Pancreas (tissue), 10 donors: Measurements from ENCODE around the gene MED17. TPM values are rescaled to one million over a fixed set of nuclear protein-coding genes. Genes with fewer than 3 reads are reported as not detected.

ENCODE experiments used
- ATAC-seq, 4 donors: fragments of 200-7000 bp; cut with Tn5 transposase; one replicate each; pipeline versions ENCODE4 v1.8.0 to v1.9.1; 2020; ENCODE audit warnings: mild to moderate bottlenecking in 4 of 4, moderate library complexity in 4 of 4
- DNase-seq, 6 donors: peaks; one replicate each; pipeline ENCODE4 v3.0.0-alpha.2; 2020
- FAIRE-seq: peaks from 2 replicates; lab custom pipeline; 2012; peaks lifted over from hg19 to GRCh38; lab: Jason Lieb, UNC
- H3K27ac ChIP-seq, 4 donors: fragments of 200-600 bp; sonication (generic); 1 replicate in 3 of 4; 2 replicates in 1 of 4; pipeline versions ENCODE4 v1.5.0 to v1.8.0; 2020
- H3K27me3 ChIP-seq, 4 donors: fragments of 200-600 bp; one replicate each; pipeline ENCODE4 v1.8.0; 2021
- H3K36me3 ChIP-seq, 3 donors: fragments of 200-600 bp; sonication (generic) in 1 of 3; one replicate each; pipeline versions ENCODE4 v1.5.0 to v1.8.0; 2020 to 2021
- H3K4me1 ChIP-seq, 3 donors: fragments of 200-600 bp; one replicate each; pipeline ENCODE4 v1.8.0; 2021
- H3K4me3 ChIP-seq, 4 donors: fragments of 200-600 bp; sonication (generic) in 2 of 4; one replicate each; pipeline versions ENCODE4 v1.5.0 to v1.8.0; 2020 to 2021
- H3K9me3 ChIP-seq, 4 donors: fragments of 200-600 bp; one replicate each; pipeline ENCODE4 v1.8.0; 2021
- CTCF ChIP-seq, 4 donors: fragments of 200-600 bp; sonication (generic) in 3 of 4; IDR thresholded peaks; one replicate each; pipeline versions ENCODE4 v1.5.0 to v1.8.0; 2021; ENCODE audit warnings: antibody characterized with exemption in 4 of 4
- WGBS, 2 donors: extraction: QIAGEN DNeasy Blood & Tissue Kit; methylation state at CpG; one replicate each; pipeline ENCODE4 v1.1.7; 2013; 5-methylcytosine and 5-hydroxymethylcytosine counted together
- intact Hi-C, 3 donors: fragments of 100-400 bp; cut with DNase I; formaldehyde crosslinking; loops; one replicate each; pipeline versions ENCODE4 v1.11.1 to v1.14.2; 2022
- polyA plus RNA-seq, 2 donors: library from polyadenylated mRNA; stranded (reverse); fragments of 200-250 nt; gene quantifications; one replicate each; pipeline ENCODE4 v1.2.3, GENCODE V29; 2013
- total RNA-seq, 6 donors: library from RNA; stranded (reverse); fragmentation: NEBNext Ultra II Directional in 4 of 6; extraction: Animal tissue kit (Norgen Biotek cat#: 25700) in 4 of 6; gene quantifications; one replicate each; pipeline versions ENCODE4 v1.2.1 to v1.2.4, GENCODE V29; 2021 to 2023
- donor health status: healthy with polysubstance abuse.
- donor health status: DM: no; HTN: no; CAD: no; lungs with moderate emphysema.
- donor health status: DM: no; HTN: no; CAD: no.
- donor health status: control.
- donor health status: control.
- donor health status: Bipolar disorder and iron deficiency.
- donor health status: DM: yes; HTN: yes; CAD: no.
- donor health status: DM: no; HTN: no; CAD: no.
- donor health status: DM: no; HTN: no; CAD: no.
- donor health status: DM: yes; HTN: yes; CAD: no.

The MED17 gene
- total and polyA plus RNA-seq, 8 donors: 6.6 to 17.8 (median 11.1) TPM

GRCh38 chr11:93746101-93746500 lies 38.0 kb upstream of the MED17 start:
- H3K36me3 ChIP-seq: no peaks in the 10 kb centered on the region
- H3K27me3 ChIP-seq: no peaks in the 10 kb centered on the region
- 14 to 21% methylated on average over 2 of the region's 2 CpGs for whole genome bisulfite sequencing, 2 donors
- H3K4me1 ChIP-seq: peaks cover 14 to 25% (median 23%) of the 10 kb centered on the region in 3 donors
- H3K27ac ChIP-seq: peak overlapping the region in 2 of 4 donors; percentile 66 to 69
- no peaks in the 10 kb centered on the region for H3K9me3 ChIP-seq
- TF ChIP-seq CTCF (IDR thresholded peaks at IDR 0.05): no peak
- FAIRE-seq (no peak), DNase-seq (no peak), ATAC-seq (no peak)
- peak overlapping the region in 1 of 4 donors; percentile 17 for H3K4me3 ChIP-seq
- intact Hi-C loops: no loop called here

- Histone ChIP-seq H3K9me3 (no peaks in the 10 kb centered on the region), H3K4me1 (peaks cover 14 to 25% (median 23%) of the 10 kb centered on the region in 3 donors), H3K27me3 (no peaks in the 10 kb centered on the region), H3K4me3 (no peak overlapping the region), H3K36me3 (no peaks in the 10 kb centered on the region), H3K27ac (peak overlapping the region in 2 of 4 donors; percentile 35 to 44)
- FAIRE-seq (no peak), DNase-seq (no peak), ATAC-seq (no peak)
- TF ChIP-seq CTCF (IDR thresholded peaks at IDR 0.05): no peak
- WGBS, 2 donors: 46 to 51% methylated on average over 1 of the region's 1 CpG
- intact Hi-C loops: no loop called here
Observed at GRCh38 chr11:93747122-93747521, 37.0 kb upstream of the MED17 start.

- ATAC-seq (no peak), DNase-seq (no peak), FAIRE-seq (no peak)
- no peaks in the 10 kb centered on the region for H3K27me3 ChIP-seq
- intact Hi-C loops: no loop called here
- no peak overlapping the region for H3K27ac ChIP-seq
- H3K4me3 ChIP-seq: no peak overlapping the region
- TF ChIP-seq CTCF (IDR thresholded peaks at IDR 0.05): no peak
- WGBS, 2 donors: 59 to 67% methylated on average over 1 of the region's 1 CpG
- H3K9me3 ChIP-seq: no peaks in the 10 kb centered on the region
- peaks cover 0 to 7% (median 5%) of the 10 kb centered on the region in 3 donors for H3K4me1 ChIP-seq
- H3K36me3 ChIP-seq: peaks cover 0 to 12% (median 6%) of the 10 kb centered on the region in 3 donors
Observed at GRCh38 chr11:93751001-93751400, 33.1 kb upstream of the MED17 start.

- TF ChIP-seq CTCF (IDR thresholded peaks at IDR 0.05): no peak
- no peak for ATAC-seq
- Histone ChIP-seq H3K36me3 (peaks cover 0 to 32% (median 17%) of the 10 kb centered on the region in 3 donors), H3K27me3 (no peaks in the 10 kb centered on the region), H3K9me3 (no peaks in the 10 kb centered on the region), H3K4me3 (no peak overlapping the region), H3K4me1 (no peaks in the 10 kb centered on the region), H3K27ac (no peak overlapping the region)
- DNase-seq: no peak
- no peak for FAIRE-seq
- intact Hi-C loops: no loop called here
- 97 to 98% methylated on average over 2 of the region's 2 CpGs for WGBS, 2 donors
Observed at GRCh38 chr11:93753241-93753640, 30.8 kb upstream of the MED17 start.

- FAIRE-seq (no peak), ATAC-seq (no peak), DNase-seq (no peak)
- no peak overlapping the region for H3K4me3 ChIP-seq
- H3K9me3 ChIP-seq: no peaks in the 10 kb centered on the region
- TF ChIP-seq CTCF (IDR thresholded peaks at IDR 0.05): no peak
- intact Hi-C loops: no loop called here
- H3K27me3 ChIP-seq: no peaks in the 10 kb centered on the region
- H3K27ac ChIP-seq: no peak overlapping the region
- H3K4me1 ChIP-seq: no peaks in the 10 kb centered on the region
- WGBS, 2 donors: 75 to 77% methylated on average over 3 of the region's 3 CpGs
- peaks cover 0 to 63% (median 31%) of the 10 kb centered on the region in 3 donors for H3K36me3 ChIP-seq
Observed at GRCh38 chr11:93756748-93757147, 27.3 kb upstream of the MED17 start.
